Activated B cell treated with CpG ODN at 0.5 μM for 24 hours (primary cell): ENCODE results near the gene GRIN3B. TPM values are rescaled to one million over a fixed set of nuclear protein-coding genes. Genes with fewer than 3 reads are reported as not detected.

Source experiments
- ATAC-seq: fragments of 200-7000 bp; cut with Tn5 transposase; one replicate; pipeline ENCODE4 v1.10.0; 2021; ENCODE audit warnings: low read depth, mild to moderate bottlenecking, moderate library complexity
- CTCF ChIA-PET: fragments of 350-600 bp; sonication (Branson Sonifier 250); formaldehyde crosslinking; loops from one replicate; lab custom pipeline; 2021; ENCODE audit warnings: antibody characterized with exemption; lab: Charles Lee
- POLR2A ChIA-PET: fragments of 350-600 bp; sonication (Branson Sonifier 250); formaldehyde crosslinking; loops from one replicate; lab custom pipeline; 2021; ENCODE audit warnings: antibody characterized with exemption; lab: Charles Lee
- DNase-seq: peaks from one replicate; pipeline ENCODE4 v3.0.0; 2022
- H3K27ac Mint-ChIP-seq: one replicate; pipeline ENCODE4 v1.8.0; 2020; ENCODE audit warnings: mixed read lengths
- H3K27me3 Mint-ChIP-seq: one replicate; pipeline ENCODE4 v1.8.0; 2021; ENCODE audit warnings: mixed read lengths
- H3K36me3 Mint-ChIP-seq: one replicate; pipeline ENCODE4 v1.8.0; 2021; ENCODE audit warnings: low read depth, mixed read lengths
- H3K4me1 Mint-ChIP-seq: one replicate; pipeline ENCODE4 v1.8.0; 2021; ENCODE audit warnings: mixed read lengths
- H3K4me3 Mint-ChIP-seq: one replicate; pipeline ENCODE4 v1.8.0; 2020; ENCODE audit warnings: mild to moderate bottlenecking, mixed read lengths
- H3K9me3 Mint-ChIP-seq: one replicate; pipeline ENCODE4 v1.8.0; 2020; ENCODE audit warnings: mixed read lengths
- intact Hi-C: fragments of 100-400 bp; cut with micrococcal nuclease; formaldehyde crosslinking; loops from one replicate; pipeline ENCODE4 v1.15.1; 2024
- total RNA-seq: library from RNA; stranded (reverse); gene quantifications from 2 replicates; pipeline ENCODE4 v1.2.3, GENCODE V29; 2022
- TF ChIP-seq, protein P1 (sequence below): fragments of 200-600 bp; IDR thresholded peaks from one replicate; pipeline ENCODE4 v1.8.0; 2022; ENCODE audit warnings: antibody characterized with exemption, mild to moderate bottlenecking

Gene GRIN3B
- total RNA-seq, 1 donor from 2014 or later = 0.11 TPM

DNA sequence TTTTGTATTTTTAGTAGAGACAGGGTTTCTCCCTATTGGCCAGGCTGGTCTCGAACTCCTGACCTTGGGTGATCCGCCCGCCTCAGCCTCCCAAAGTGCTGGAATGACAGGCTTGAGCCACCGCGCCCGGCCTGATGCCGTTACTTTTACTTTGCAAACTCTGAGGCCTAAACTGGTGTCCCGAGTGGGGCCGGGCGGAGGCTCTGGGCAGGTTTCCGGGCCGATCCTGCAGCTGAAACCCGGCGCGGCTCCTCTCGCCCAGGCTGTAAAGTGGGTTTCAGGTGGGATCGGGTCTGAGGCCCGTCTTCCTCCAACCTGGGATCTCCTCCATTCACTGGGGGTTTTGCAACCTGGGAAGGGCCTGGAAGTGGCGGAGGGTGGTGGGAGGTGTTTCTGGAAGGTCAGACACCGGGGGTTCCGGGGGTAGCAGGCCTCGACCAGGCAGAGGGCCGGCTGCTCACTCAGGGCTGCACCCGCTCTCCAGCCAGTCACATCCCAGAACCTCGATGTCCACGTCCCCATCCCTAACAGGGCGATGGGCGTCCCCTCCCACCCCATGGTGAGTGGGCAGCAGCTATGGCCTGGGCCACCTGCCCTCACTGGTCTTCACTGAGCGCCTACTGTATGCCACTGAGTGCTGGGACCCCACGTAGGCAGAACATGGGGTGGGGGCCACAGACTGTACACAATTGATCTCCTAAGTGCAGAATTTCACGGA lies 37.4 kb upstream of the GRIN3B start:
- peaks cover 2% of the 10 kb centered on the region for H3K4me1 Mint-ChIP-seq
- H3K27me3 Mint-ChIP-seq = no peaks in the 10 kb centered on the region
- no peak for ATAC-seq
- peaks cover 45% of the 10 kb centered on the region for H3K36me3 Mint-ChIP-seq
- CTCF ChIA-PET = no interaction called here
- TF ChIP-seq, protein P1, sequence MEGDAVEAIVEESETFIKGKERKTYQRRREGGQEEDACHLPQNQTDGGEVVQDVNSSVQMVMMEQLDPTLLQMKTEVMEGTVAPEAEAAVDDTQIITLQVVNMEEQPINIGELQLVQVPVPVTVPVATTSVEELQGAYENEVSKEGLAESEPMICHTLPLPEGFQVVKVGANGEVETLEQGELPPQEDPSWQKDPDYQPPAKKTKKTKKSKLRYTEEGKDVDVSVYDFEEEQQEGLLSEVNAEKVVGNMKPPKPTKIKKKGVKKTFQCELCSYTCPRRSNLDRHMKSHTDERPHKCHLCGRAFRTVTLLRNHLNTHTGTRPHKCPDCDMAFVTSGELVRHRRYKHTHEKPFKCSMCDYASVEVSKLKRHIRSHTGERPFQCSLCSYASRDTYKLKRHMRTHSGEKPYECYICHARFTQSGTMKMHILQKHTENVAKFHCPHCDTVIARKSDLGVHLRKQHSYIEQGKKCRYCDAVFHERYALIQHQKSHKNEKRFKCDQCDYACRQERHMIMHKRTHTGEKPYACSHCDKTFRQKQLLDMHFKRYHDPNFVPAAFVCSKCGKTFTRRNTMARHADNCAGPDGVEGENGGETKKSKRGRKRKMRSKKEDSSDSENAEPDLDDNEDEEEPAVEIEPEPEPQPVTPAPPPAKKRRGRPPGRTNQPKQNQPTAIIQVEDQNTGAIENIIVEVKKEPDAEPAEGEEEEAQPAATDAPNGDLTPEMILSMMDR = no peak
- POLR2A ChIA-PET = interaction anchor here (0.5 to 0.7 kb wide), 2 partner anchors 10 to 320 kb away, joined by 4 to 5 read pairs; no protein-coding TSS in a partner anchor
- intact Hi-C loops = no loop called here
- H3K9me3 Mint-ChIP-seq = no peaks in the 10 kb centered on the region
- no peak for DNase-seq
- no peak overlapping the region for H3K4me3 Mint-ChIP-seq
- H3K27ac Mint-ChIP-seq = no peak overlapping the region

DNA sequence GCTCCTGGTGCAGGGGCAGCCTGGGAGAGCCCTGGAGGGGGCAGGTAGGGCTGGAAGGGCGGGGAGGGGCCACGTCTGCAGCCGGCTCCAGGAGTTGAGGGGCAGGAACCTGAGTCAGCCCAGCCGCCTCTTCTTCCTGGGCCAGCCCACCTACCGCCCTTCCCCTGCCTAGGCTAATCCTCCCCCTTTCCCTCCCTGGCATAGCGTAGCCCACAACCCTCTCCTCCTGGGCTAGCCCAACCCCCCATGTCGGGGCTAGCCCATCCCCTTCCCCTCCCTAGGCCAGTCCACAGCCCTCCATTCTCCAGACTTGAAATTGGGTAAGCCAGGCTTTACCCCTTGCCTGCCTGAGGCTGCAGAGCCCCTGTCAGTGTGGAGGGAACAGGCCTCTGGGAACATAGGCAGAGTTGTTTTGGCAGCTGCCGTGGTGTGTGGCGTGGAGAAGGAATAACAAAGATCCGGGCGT lies 36.7 kb upstream of the GRIN3B start:
- POLR2A ChIA-PET = no interaction called here
- peaks cover 2% of the 10 kb centered on the region for H3K4me1 Mint-ChIP-seq
- no peak overlapping the region for H3K4me3 Mint-ChIP-seq

DNA sequence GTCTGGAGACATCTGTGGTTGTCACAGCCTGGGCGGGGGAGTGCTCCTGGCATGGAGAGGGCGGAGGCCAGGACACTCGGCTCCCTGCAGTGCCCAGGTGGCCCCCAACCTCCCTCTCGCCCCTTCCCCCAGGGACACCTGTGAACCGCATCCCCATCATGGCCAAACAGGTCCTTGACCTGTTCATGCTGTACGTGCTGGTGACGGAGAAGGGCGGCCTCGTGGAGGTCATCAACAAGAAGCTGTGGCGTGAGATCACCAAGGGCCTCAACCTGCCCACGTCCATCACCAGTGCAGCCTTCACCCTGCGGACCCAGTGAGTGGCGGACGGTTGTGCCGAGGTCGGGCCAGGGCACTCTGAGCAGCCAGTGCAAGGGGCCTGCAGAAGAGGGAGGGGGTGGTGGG lies 36.1 kb upstream of the GRIN3B start:
- Mint-ChIP-seq H3K9me3 (no peaks in the 10 kb centered on the region), H3K27me3 (no peaks in the 10 kb centered on the region), H3K27ac (no peak overlapping the region), H3K4me1 (peaks cover 2% of the 10 kb centered on the region), H3K4me3 (no peak overlapping the region), H3K36me3 (peaks cover 49% of the 10 kb centered on the region)
- ATAC-seq (no peak), DNase-seq (no peak)
- TF ChIP-seq, protein P1 = no peak
- POLR2A ChIA-PET = no interaction called here
- CTCF ChIA-PET = no interaction called here
- intact Hi-C loops = no loop called here

More for the DNA sequence above, 36.7 kb upstream of the GRIN3B start:
- ATAC-seq (no peak), DNase-seq (no peak)
- Mint-ChIP-seq H3K36me3 (peaks cover 48% of the 10 kb centered on the region), H3K27ac (no peak overlapping the region), H3K9me3 (no peaks in the 10 kb centered on the region), H3K27me3 (no peaks in the 10 kb centered on the region)
- intact Hi-C loops = no loop called here
- CTCF ChIA-PET = no interaction called here
- TF ChIP-seq, protein P1 = no peak

DNA sequence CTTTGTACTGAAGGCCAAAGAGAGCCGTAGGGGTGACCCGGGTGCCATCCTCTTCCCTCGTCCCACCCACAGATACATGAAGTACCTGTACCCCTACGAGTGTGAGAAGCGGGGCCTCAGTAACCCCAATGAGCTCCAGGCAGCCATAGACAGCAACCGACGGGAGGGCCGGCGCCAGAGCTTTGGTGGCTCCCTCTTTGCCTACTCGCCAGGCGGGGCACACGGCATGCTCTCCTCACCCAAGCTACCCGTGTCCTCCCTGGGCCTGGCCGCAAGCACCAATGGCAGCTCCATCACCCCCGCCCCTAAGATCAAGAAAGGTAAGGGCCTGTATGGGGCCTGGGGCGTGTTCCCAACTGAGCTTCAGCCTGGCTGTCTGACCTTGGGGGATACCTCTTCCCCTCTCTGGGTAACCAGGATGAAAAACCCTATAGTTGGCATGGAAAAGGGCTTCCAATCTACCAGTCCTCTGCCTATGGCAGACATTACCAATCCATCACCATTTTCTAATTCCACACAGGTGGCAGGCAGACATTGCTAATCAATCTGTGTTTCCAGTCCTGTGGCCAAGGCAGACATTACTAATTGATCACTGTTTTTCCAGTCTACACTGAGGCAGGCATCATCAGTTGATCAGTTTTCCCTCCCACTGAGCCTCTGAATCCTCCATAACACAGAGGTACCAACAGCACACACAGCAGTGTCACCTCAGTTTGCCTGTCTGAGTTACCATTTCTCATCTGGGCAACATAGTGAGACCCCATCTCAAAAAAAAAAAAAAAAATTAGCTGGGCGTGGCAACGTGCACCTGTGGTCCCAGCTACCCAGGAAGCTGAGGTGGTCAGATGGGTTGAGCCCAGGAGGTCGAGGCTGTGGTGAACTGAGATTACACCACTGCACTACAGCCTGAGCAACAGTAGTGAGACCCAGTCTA lies 35.2 kb upstream of the GRIN3B start:
- ChIA-PET POLR2A (interaction anchor here (0.6 to 0.7 kb wide), 2 partner anchors 31 to 35 kb away, joined by 3 to 4 read pairs; no protein-coding TSS in a partner anchor), CTCF (interaction anchor here (0.6 kb wide), 1 partner anchor 19 kb away, joined by 4 read pairs; no protein-coding TSS in a partner anchor)
- TF ChIP-seq, protein P1 = no peak
- peaks cover 44% of the 10 kb centered on the region for H3K36me3 Mint-ChIP-seq
- DNase-seq (no peak), ATAC-seq (no peak)
- H3K27me3 Mint-ChIP-seq = no peaks in the 10 kb centered on the region
- H3K4me1 Mint-ChIP-seq = peaks cover 2% of the 10 kb centered on the region
- intact Hi-C loops = no loop called here
- H3K4me3 Mint-ChIP-seq = no peak overlapping the region
- no peaks in the 10 kb centered on the region for H3K9me3 Mint-ChIP-seq
- H3K27ac Mint-ChIP-seq = no peak overlapping the region
